ENCODE data around the gene OTOGL.

The OTOGL gene

DNA sequence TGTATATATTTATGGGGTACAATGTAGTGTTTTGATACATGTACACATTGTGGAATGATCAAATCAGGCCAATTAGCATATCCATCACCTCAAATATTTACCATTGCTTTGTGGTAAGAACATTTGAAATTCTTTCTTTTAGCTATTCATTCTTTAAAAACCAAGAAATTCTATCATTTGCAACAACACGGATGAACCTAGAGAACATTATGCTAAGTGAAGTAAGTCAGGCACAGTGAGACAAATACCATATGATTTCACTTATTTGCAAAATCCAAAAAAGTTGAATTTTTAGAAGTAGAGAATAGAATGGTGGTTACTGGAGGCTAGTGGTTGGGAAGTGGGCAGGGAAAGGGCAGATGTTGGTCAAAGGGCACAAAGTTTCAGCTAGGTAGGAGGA lies 215.4 kb downstream of the OTOGL start:
- TF ChIP-seq, protein P1, sequence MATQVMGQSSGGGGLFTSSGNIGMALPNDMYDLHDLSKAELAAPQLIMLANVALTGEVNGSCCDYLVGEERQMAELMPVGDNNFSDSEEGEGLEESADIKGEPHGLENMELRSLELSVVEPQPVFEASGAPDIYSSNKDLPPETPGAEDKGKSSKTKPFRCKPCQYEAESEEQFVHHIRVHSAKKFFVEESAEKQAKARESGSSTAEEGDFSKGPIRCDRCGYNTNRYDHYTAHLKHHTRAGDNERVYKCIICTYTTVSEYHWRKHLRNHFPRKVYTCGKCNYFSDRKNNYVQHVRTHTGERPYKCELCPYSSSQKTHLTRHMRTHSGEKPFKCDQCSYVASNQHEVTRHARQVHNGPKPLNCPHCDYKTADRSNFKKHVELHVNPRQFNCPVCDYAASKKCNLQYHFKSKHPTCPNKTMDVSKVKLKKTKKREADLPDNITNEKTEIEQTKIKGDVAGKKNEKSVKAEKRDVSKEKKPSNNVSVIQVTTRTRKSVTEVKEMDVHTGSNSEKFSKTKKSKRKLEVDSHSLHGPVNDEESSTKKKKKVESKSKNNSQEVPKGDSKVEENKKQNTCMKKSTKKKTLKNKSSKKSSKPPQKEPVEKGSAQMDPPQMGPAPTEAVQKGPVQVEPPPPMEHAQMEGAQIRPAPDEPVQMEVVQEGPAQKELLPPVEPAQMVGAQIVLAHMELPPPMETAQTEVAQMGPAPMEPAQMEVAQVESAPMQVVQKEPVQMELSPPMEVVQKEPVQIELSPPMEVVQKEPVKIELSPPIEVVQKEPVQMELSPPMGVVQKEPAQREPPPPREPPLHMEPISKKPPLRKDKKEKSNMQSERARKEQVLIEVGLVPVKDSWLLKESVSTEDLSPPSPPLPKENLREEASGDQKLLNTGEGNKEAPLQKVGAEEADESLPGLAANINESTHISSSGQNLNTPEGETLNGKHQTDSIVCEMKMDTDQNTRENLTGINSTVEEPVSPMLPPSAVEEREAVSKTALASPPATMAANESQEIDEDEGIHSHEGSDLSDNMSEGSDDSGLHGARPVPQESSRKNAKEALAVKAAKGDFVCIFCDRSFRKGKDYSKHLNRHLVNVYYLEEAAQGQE (IDR thresholded peaks at IDR 0.05; ENCODE audit: insufficient read depth in 1 of 2, low read depth in 2 of 2, low read length in 2 of 2) = no peak
- TF ChIP-seq FOXP2 (optimal IDR thresholded peaks at IDR 0.05; ENCODE audit: borderline replicate concordance, extremely low read depth, extremely low read length, insufficient read depth) = no peak
- TF ChIP-seq SIN3A (IDR thresholded peaks at IDR 0.05; ENCODE audit: borderline replicate concordance, insufficient read depth, low read length) = no peak
- TF ChIP-seq TAF1 (IDR thresholded peaks at IDR 0.05; ENCODE audit: borderline replicate concordance, insufficient read depth, low read length) = no peak
- TF ChIP-seq POLR2AphosphoS5 (IDR thresholded peaks at IDR 0.05; ENCODE audit: low read depth, low read length) = no peak

DNA sequence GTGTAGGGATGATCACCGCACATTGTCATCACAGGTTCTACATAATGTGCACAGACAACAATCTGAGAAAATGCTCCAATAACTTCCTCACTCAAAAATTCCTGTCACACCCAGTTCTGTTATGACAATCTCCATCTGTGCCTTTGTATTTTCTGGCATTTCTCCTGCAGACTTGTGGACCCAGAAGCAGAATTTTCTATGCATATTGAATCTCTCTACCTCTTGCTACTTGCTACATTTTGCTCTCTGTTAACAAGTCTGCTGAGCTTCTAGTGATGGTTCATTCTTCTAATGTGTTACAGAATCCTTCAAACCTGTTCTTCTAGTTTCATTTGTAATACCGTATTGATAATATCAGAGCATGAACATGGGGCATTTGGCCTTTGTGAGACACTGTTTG lies 216.9 kb downstream of the OTOGL start:
- TF ChIP-seq SIN3A (IDR thresholded peaks at IDR 0.05; ENCODE audit: borderline replicate concordance, insufficient read depth, low read length) (no peak), TAF1 (IDR thresholded peaks at IDR 0.05; ENCODE audit: borderline replicate concordance, insufficient read depth, low read length) (no peak), FOXP2 (optimal IDR thresholded peaks at IDR 0.05; ENCODE audit: borderline replicate concordance, extremely low read depth, extremely low read length, insufficient read depth) (no peak), POLR2AphosphoS5 (IDR thresholded peaks at IDR 0.05; ENCODE audit: low read depth, low read length) (no peak)
- TF ChIP-seq, protein P1 (IDR thresholded peaks at IDR 0.05; ENCODE audit: insufficient read depth in 1 of 2, low read depth in 2 of 2, low read length in 2 of 2) = no peak

DNA sequence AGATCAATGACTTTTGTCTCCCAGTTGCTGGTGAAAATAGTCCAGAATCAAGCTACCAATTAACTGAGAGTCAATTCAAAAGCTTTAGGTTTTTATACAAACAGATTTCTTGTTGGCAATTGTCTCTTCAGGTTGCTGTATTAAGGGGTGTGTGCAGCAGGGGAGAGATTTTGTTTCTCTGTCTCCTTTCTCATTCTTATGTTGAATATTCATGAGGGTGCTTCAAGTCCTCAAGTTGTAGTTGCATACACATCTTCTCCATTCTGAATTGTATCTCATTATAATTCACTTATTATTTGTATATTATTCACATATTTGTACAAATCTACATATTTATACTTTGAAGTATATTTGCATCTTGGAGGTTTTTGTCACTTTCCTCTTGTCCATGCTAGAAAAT lies 218.0 kb downstream of the OTOGL start:
- no peak for TF ChIP-seq TAF1 (IDR thresholded peaks at IDR 0.05; ENCODE audit: borderline replicate concordance, insufficient read depth, low read length)
- TF ChIP-seq, protein P1 (IDR thresholded peaks at IDR 0.05; ENCODE audit: insufficient read depth in 1 of 2, low read depth in 2 of 2, low read length in 2 of 2) = no peak
- no peak for TF ChIP-seq POLR2AphosphoS5 (IDR thresholded peaks at IDR 0.05; ENCODE audit: low read depth, low read length)
- TF ChIP-seq SIN3A (IDR thresholded peaks at IDR 0.05; ENCODE audit: borderline replicate concordance, insufficient read depth, low read length) = no peak
- no peak for TF ChIP-seq FOXP2 (optimal IDR thresholded peaks at IDR 0.05; ENCODE audit: borderline replicate concordance, extremely low read depth, extremely low read length, insufficient read depth)

DNA sequence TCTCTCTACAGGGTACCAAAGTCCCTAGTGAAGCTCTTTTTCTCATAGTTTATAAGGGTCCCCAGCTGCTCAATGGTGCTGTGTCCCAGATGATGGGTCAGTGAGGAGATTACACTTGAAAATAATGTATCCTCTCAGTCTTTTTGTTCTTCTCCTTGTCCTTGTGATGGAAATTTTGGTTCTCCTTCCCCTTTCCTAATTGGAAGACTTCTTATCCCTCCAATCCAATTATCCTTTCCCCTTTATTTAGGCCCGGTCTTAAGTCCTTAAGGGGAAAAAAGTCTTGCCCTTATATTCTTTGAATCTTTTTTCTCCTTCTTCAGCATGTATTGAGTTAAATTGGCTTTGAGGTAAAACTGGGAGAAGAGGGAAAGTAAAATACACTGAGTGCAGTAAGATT lies 218.6 kb downstream of the OTOGL start:
- TF ChIP-seq, protein P1 (IDR thresholded peaks at IDR 0.05; ENCODE audit: insufficient read depth in 1 of 2, low read depth in 2 of 2, low read length in 2 of 2) = no peak
- TF ChIP-seq TAF1 (IDR thresholded peaks at IDR 0.05; ENCODE audit: borderline replicate concordance, insufficient read depth, low read length) (no peak), FOXP2 (optimal IDR thresholded peaks at IDR 0.05; ENCODE audit: borderline replicate concordance, extremely low read depth, extremely low read length, insufficient read depth) (no peak), POLR2AphosphoS5 (IDR thresholded peaks at IDR 0.05; ENCODE audit: low read depth, low read length) (no peak), SIN3A (IDR thresholded peaks at IDR 0.05; ENCODE audit: borderline replicate concordance, insufficient read depth, low read length) (no peak)
